H1 (cell line): ENCODE data around the gene GNB5. TPM values are rescaled to one million over a fixed set of nuclear protein-coding genes. Genes with fewer than 3 reads are reported as not detected.

ENCODE experiments used
- CTCF ChIA-PET: fragments of 300-600 bp; sonication (Branson Sonifier 250); formaldehyde crosslinking; loops from one replicate; lab custom pipeline; 2021; ENCODE audit not compliant: partially characterized antibody; lab: Charles Lee
- POLR2A ChIA-PET: fragments of 300-600 bp; sonication (Branson Sonifier 250); formaldehyde crosslinking; loops from one replicate; lab custom pipeline; 2021; ENCODE audit warnings: inconsistent platforms; ENCODE audit not compliant: partially characterized antibody; lab: Charles Lee
- DNase-seq, 2 experiments: peaks; one replicate each; pipeline versions ENCODE4 v3.0.0 to v3.0.0-alpha.2; 2010 to 2022; ENCODE audit warnings: low spot score in 2 of 2, low read depth in 1 of 2, mixed read lengths in 1 of 2
- FAIRE-seq: peaks from 2 replicates; lab custom pipeline; 2011; peaks lifted over from hg19 to GRCh38; lab: Jason Lieb, UNC
- H2AFZ ChIP-seq: 2 replicates; pipeline ENCODE4 v1.8.1; 2012; ENCODE audit warnings: low read length, inconsistent platforms
- H2AK5ac ChIP-seq: 2 replicates; pipeline ENCODE4 v1.6.1; 2013; ENCODE audit warnings: low read depth, low read length
- H2BK120ac ChIP-seq: replicated peaks from 2 replicates; pipeline ENCODE3; 2013; ENCODE audit warnings: low read depth, low read length, inconsistent platforms
- H2BK12ac ChIP-seq: 2 replicates; pipeline ENCODE4 v1.6.1; 2013; ENCODE audit warnings: low read depth, low read length
- H2BK15ac ChIP-seq: 2 replicates; pipeline ENCODE4 v1.6.1; 2013; ENCODE audit warnings: low read length
- H2BK20ac ChIP-seq: 2 replicates; pipeline ENCODE4 v1.6.1; 2013; ENCODE audit warnings: low read length
- H2BK5ac ChIP-seq: 2 replicates; pipeline ENCODE4 v1.6.1; 2013; ENCODE audit warnings: low read depth, low read length
- H3K14ac ChIP-seq: 2 replicates; pipeline ENCODE4 v1.6.1; 2013; ENCODE audit warnings: inconsistent platforms; ENCODE audit not compliant: insufficient read length
- H3K18ac ChIP-seq: 2 replicates; pipeline ENCODE4 v1.6.1; 2013; ENCODE audit warnings: low read length; ENCODE audit errors: extremely low read depth
- H3K23ac ChIP-seq: 2 replicates; pipeline ENCODE4 v1.6.1; 2013; ENCODE audit warnings: inconsistent platforms; ENCODE audit not compliant: insufficient read length
- H3K23me2 ChIP-seq: 2 replicates; pipeline ENCODE4 v1.6.1; 2013; ENCODE audit warnings: low read depth, low read length
- H3K27ac ChIP-seq: 2 replicates; pipeline ENCODE4 v1.6.1; 2011; ENCODE audit warnings: low read depth, low read length, inconsistent platforms
- H3K27me3 ChIP-seq, 4 experiments: replicated peaks in 1 of 4; 1 replicate in 1 of 4; 2 replicates in 3 of 4; pipeline versions ENCODE4 v1.6.1 to v1.8.1; 2011 to 2013; ENCODE audit warnings: low read length in 3 of 4, mild to moderate bottlenecking in 3 of 4, inconsistent platforms in 2 of 4, mixed read lengths in 2 of 4, moderate library complexity in 1 of 4; ENCODE audit not compliant: control insufficient read depth in 3 of 4, insufficient read depth in 3 of 4; ENCODE audit errors: extremely low read depth in 1 of 4
- H3K36me3 ChIP-seq, 4 experiments: 2 replicates each; pipeline versions ENCODE4 v1.6.1 to v1.8.1; 2011 to 2013; ENCODE audit warnings: mild to moderate bottlenecking in 4 of 4, low read length in 3 of 4, moderate library complexity in 2 of 4, control low read depth in 1 of 4, inconsistent platforms in 1 of 4; ENCODE audit not compliant: insufficient read depth in 4 of 4, control insufficient read depth in 2 of 4
- H3K4ac ChIP-seq: replicated peaks from 2 replicates; pipeline ENCODE3; 2013; ENCODE audit warnings: low read length, low read depth, mixed read lengths, inconsistent platforms; ENCODE audit not compliant: insufficient read length
- H3K4me1 ChIP-seq, 4 experiments: replicated peaks in 1 of 4; 1 replicate in 1 of 4; 2 replicates in 3 of 4; pipeline versions ENCODE4 v1.6.1 to v1.8.1; 2011 to 2013; ENCODE audit warnings: low read length in 3 of 4, inconsistent platforms in 2 of 4, mixed read lengths in 1 of 4; ENCODE audit not compliant: insufficient read depth in 4 of 4, control insufficient read depth in 3 of 4
- H3K4me2 ChIP-seq, 2 experiments: 2 replicates each; pipeline versions ENCODE4 v1.6.1 to v1.8.1; 2011 to 2013; ENCODE audit warnings: low read depth in 2 of 2, low read length in 2 of 2, control low read depth in 1 of 2, inconsistent platforms in 1 of 2, mild to moderate bottlenecking in 1 of 2; ENCODE audit not compliant: insufficient read depth in 1 of 2
- H3K4me3 ChIP-seq, 4 experiments: fragments of 200-600, 300-600 bp in 1 of 4; sonication (generic), shearing (Covaris generic), sonication (Bioruptor Twin) in 1 of 4; 2 replicates each; pipeline versions ENCODE4 v1.5.1 to v1.8.1; 2011 to 2016; ENCODE audit warnings: low read length in 4 of 4, low read depth in 3 of 4, control low read depth in 2 of 4, inconsistent platforms in 2 of 4, mild to moderate bottlenecking in 2 of 4, mixed read lengths in 1 of 4, moderate library complexity in 1 of 4; ENCODE audit not compliant: insufficient read depth in 2 of 4; ENCODE audit errors: extremely low read depth in 1 of 4
- H3K56ac ChIP-seq: replicated peaks from 2 replicates; pipeline ENCODE3; 2013; ENCODE audit warnings: low read depth, mild to moderate bottlenecking, mixed read lengths, low read length, inconsistent platforms; ENCODE audit not compliant: insufficient read length
- H3K79me1 ChIP-seq: 2 replicates; pipeline ENCODE4 v1.6.1; 2013; ENCODE audit warnings: low read depth, low read length, control low read depth
- H3K79me2 ChIP-seq, 2 experiments: 2 replicates each; pipeline versions ENCODE4 v1.6.1 to v1.8.1; 2012 to 2013; ENCODE audit warnings: low read length in 2 of 2, mild to moderate bottlenecking in 2 of 2, inconsistent platforms in 1 of 2; ENCODE audit not compliant: insufficient read depth in 2 of 2, control insufficient read depth in 1 of 2
- H3K9ac ChIP-seq, 4 experiments: replicated peaks in 1 of 4; 1 replicate in 1 of 4; 2 replicates in 3 of 4; pipeline versions ENCODE4 v1.6.1 to v1.8.1; 2011 to 2013; ENCODE audit warnings: low read depth in 3 of 4, low read length in 3 of 4, control low read depth in 2 of 4, mild to moderate bottlenecking in 2 of 4, moderate library complexity in 2 of 4, inconsistent platforms in 1 of 4; ENCODE audit errors: extremely low read depth in 1 of 4
- H3K9me3 ChIP-seq, 2 experiments: 2 replicates each; pipeline versions ENCODE4 v1.6.1 to v1.8.1; 2012 to 2013; ENCODE audit warnings: mild to moderate bottlenecking in 2 of 2, moderate library complexity in 2 of 2, control low read depth in 1 of 2, inconsistent platforms in 1 of 2, low read depth in 1 of 2, low read length in 1 of 2, mixed read lengths in 1 of 2; ENCODE audit not compliant: insufficient read depth in 2 of 2
- H4K20me1 ChIP-seq, 2 experiments: replicated peaks in 1 of 2; 2 replicates each; pipeline versions ENCODE3 to v1.8.1; 2011 to 2013; ENCODE audit warnings: inconsistent platforms in 2 of 2, low read length in 2 of 2, mild to moderate bottlenecking in 1 of 2; ENCODE audit not compliant: insufficient read depth in 2 of 2, control insufficient read depth in 1 of 2
- H4K5ac ChIP-seq: 2 replicates; pipeline ENCODE4 v1.6.1; 2013; ENCODE audit warnings: low read length, low read depth, mixed read lengths, inconsistent platforms; ENCODE audit not compliant: insufficient read length
- H4K8ac ChIP-seq: 2 replicates; pipeline ENCODE4 v1.8.0; 2013; ENCODE audit warnings: mild to moderate bottlenecking, moderate library complexity, low read length, inconsistent platforms; ENCODE audit not compliant: insufficient read depth; ENCODE audit errors: extremely low read depth
- H4K91ac ChIP-seq: replicated peaks from 2 replicates; pipeline ENCODE3; 2013; ENCODE audit warnings: low read length, mixed read lengths, inconsistent platforms; ENCODE audit not compliant: insufficient read length
- ATF2 ChIP-seq: IDR thresholded peaks from 2 replicates; pipeline ENCODE4 v1.6.1; 2012; ENCODE audit warnings: low read length, inconsistent platforms
- EGR1 ChIP-seq: IDR thresholded peaks from 2 replicates; pipeline ENCODE4 v1.6.1; 2011; ENCODE audit warnings: low read depth, low read length, borderline replicate concordance
- EZH2 ChIP-seq: fragments of 200-600 bp; sonication (generic); IDR thresholded peaks from 2 replicates; pipeline ENCODE4 v1.7.1; 2012; ENCODE audit warnings: low read depth, mild to moderate bottlenecking, moderate library complexity, low read length, inconsistent platforms; ENCODE audit not compliant: severe bottlenecking
- HDAC6 ChIP-seq: IDR thresholded peaks from one replicate; pipeline ENCODE4 v1.7.1; 2012; ENCODE audit warnings: low read depth, mild to moderate bottlenecking, inconsistent platforms, low read length, moderate library complexity
- KDM1A ChIP-seq: fragments of 200-600, 300-600 bp; sonication (generic); IDR thresholded peaks from 2 replicates; pipeline ENCODE4 v1.7.1; 2016; ENCODE audit warnings: mild to moderate bottlenecking, low read length, borderline replicate concordance
- RFX5 ChIP-seq: IDR thresholded peaks from 2 replicates; pipeline ENCODE4 v1.6.1; 2011; ENCODE audit warnings: low read depth, low read length, improper control_type of control experiment, borderline replicate concordance
- RXRA ChIP-seq: IDR thresholded peaks from 2 replicates; pipeline ENCODE4 v1.6.1; 2011; ENCODE audit warnings: low read depth, mild to moderate bottlenecking, low read length, moderate library complexity; ENCODE audit not compliant: insufficient read depth
- TAF7 ChIP-seq: optimal IDR thresholded peaks from 2 replicates; pipeline ENCODE3; 2011; ENCODE audit warnings: low read depth, mild to moderate bottlenecking, inconsistent platforms, low read length, moderate library complexity, borderline replicate concordance
- TEAD4 ChIP-seq: IDR thresholded peaks from 2 replicates; pipeline ENCODE4 v1.6.1; 2012; ENCODE audit warnings: low read depth, low read length, inconsistent platforms, mixed read lengths
- YY1 ChIP-seq: IDR thresholded peaks from 2 replicates; pipeline ENCODE4 v1.6.1; 2011; ENCODE audit warnings: low read depth, mild to moderate bottlenecking, low read length
- WGBS, 2 experiments: shearing (Covaris generic) in 1 of 2; methylation state at CpG; one replicate each; pipeline versions ENCODE4 v1.1.6 to v1.1.7; 2013 to 2015; ENCODE audit warnings: low lambda C conversion rate in 2 of 2, mixed read lengths in 2 of 2, inconsistent platforms in 1 of 2, low coverage in 1 of 2, missing lambda C conversion rate in 1 of 2; ENCODE audit not compliant: insufficient replicate concordance in 2 of 2, insufficient coverage in 1 of 2, insufficient read length in 1 of 2; ENCODE audit errors: extremely low coverage in 1 of 2, missing lambda C conversion rate in 1 of 2; 5-methylcytosine and 5-hydroxymethylcytosine counted together
- polyA plus RNA-seq, 7 experiments: library from polyadenylated mRNA; depleted of rRNA in 3 of 7; stranded (reverse) in 5 of 7; unstranded in 2 of 7; fragments of >200 nt in 5 of 7; fragments of 200-250 nt in 2 of 7; gene quantifications; 1 replicate in 5 of 7; 2 replicates in 1 of 7; 4 replicates in 1 of 7; pipeline versions ENCODE4 v1.2.1 to v1.2.3, GENCODE V29; 2011 to 2013; ENCODE audit warnings: missing spikeins in 2 of 7, mixed read lengths in 2 of 7
- total RNA-seq: library from RNA; stranded (reverse); fragmentation: NEBNext Ultra II Directional; extraction: Animal tissue kit (Norgen Biotek cat#: 25700); gene quantifications from 2 replicates; pipeline ENCODE4 v1.2.1, GENCODE V29; 2021

GNB5 gene
- total and polyA plus RNA-seq, 2 of the 8 experiments (the other 6 are each of a cell fraction or from before 2014, with no cell fraction given): 21.7 to 42.5 TPM

- H3K9me3 ChIP-seq: no peaks in the 10 kb centered on the region
- H3K27ac ChIP-seq: no peak overlapping the region
- H4K20me1 ChIP-seq: peaks cover 0 to 3% of the 10 kb centered on the region in 2 experiments
- H3K23ac ChIP-seq: no peak overlapping the region
- H3K4me2 ChIP-seq: no peak overlapping the region
- H3K18ac ChIP-seq: no peak overlapping the region
- H2BK120ac ChIP-seq: no peak overlapping the region
- H3K4me3 ChIP-seq: no peak overlapping the region
- no peaks in the 10 kb centered on the region for H3K79me1 ChIP-seq
- no peak overlapping the region for H2BK12ac ChIP-seq
- no peaks in the 10 kb centered on the region for H3K27me3 ChIP-seq
- no peak overlapping the region for H3K56ac ChIP-seq
- POLR2A ChIA-PET: interaction anchor here (1.0 kb wide), 1 partner anchor 15 kb away, joined by 3 read pairs; no protein-coding TSS in a partner anchor
- no peaks in the 10 kb centered on the region for H3K23me2 ChIP-seq
- H2AK5ac ChIP-seq: no peak overlapping the region
- CTCF ChIA-PET: interaction anchor here (0.7 to 2.0 kb wide), 6 partner anchors 9 to 1406 kb away, joined by 3 to 7 read pairs (median 3); no protein-coding TSS in a partner anchor
- no peak overlapping the region for H2AFZ ChIP-seq
- no peak for FAIRE-seq
- H3K4ac ChIP-seq: no peak overlapping the region
- no peak overlapping the region for H3K9ac ChIP-seq
- H4K5ac ChIP-seq: no peak overlapping the region
- no peak overlapping the region for H4K8ac ChIP-seq
- no peak overlapping the region for H4K91ac ChIP-seq
- no peak overlapping the region for H2BK20ac ChIP-seq
- no peaks in the 10 kb centered on the region for H3K79me2 ChIP-seq
- WGBS, 2 experiments: 94% methylated on average over 6 of the region's 6 CpGs; no CpG with 5 or more reads in 1 of the 2 experiments
- no peak overlapping the region for H3K14ac ChIP-seq
- H2BK5ac ChIP-seq: no peak overlapping the region
- no peaks in the 10 kb centered on the region for H3K4me1 ChIP-seq
- no peak for DNase-seq
- H2BK15ac ChIP-seq: no peak overlapping the region
- peaks cover 16 to 67% (median 46%) of the 10 kb centered on the region in 4 experiments for H3K36me3 ChIP-seq
- TF ChIP-seq TEAD4 (no peak), YY1 (no peak), ATF2 (no peak), HDAC6 (no peak), KDM1A (no peak), TAF7 (no peak), EGR1 (no peak), EZH2 (no peak), RXRA (no peak), RFX5 (no peak)
Observed at GRCh38 chr15:52220251-52220650, 29.1 kb upstream of the GNB5 start.
